SK-N-SH treated with all-trans-retinoic acid at 6 μM for 48 hours (cell line): Measurements from ENCODE around the gene CAV1.

Experiments used
- ATAC-seq: fragments of 200-7000 bp; cut with Tn5 transposase; 3 replicates; pipeline ENCODE4 v1.9.1; 2020; ENCODE audit warnings: mild to moderate bottlenecking, moderate library complexity
- ARNTL ChIP-seq: fragments of 450-650 bp; formaldehyde crosslinking; IDR thresholded peaks from 2 replicates; pipeline ENCODE4 v1.5.0; 2020; ENCODE audit warnings: low read depth, mild to moderate bottlenecking, moderate library complexity, borderline replicate concordance
- BACH2 ChIP-seq: fragments of 250-450 bp; sonication (Bioruptor Pico); IDR thresholded peaks from 2 replicates; pipeline ENCODE4 v1.9.0; 2021; ENCODE audit warnings: mild to moderate bottlenecking, borderline replicate concordance
- CSDC2 ChIP-seq: fragments of 250-450 bp; sonication (Bioruptor Pico); IDR thresholded peaks from 2 replicates; pipeline ENCODE4 v1.5.0; 2020; ENCODE audit warnings: mild to moderate bottlenecking, moderate library complexity
- ESRRG ChIP-seq: fragments of 250-450 bp; sonication (Bioruptor Pico); IDR thresholded peaks from 2 replicates; pipeline ENCODE4 v1.6.1; 2021; ENCODE audit warnings: mild to moderate bottlenecking
- GLIS3 ChIP-seq: fragments of 250-450 bp; sonication (Bioruptor Pico); IDR thresholded peaks from 2 replicates; pipeline ENCODE4 v1.5.0; 2020; ENCODE audit warnings: mild to moderate bottlenecking, moderate library complexity
- ISL1 ChIP-seq: fragments of 250-450 bp; sonication (Bioruptor Pico); IDR thresholded peaks from 2 replicates; pipeline ENCODE4 v2.1.2; 2022; ENCODE audit warnings: mild to moderate bottlenecking, moderate library complexity
- OSR1 ChIP-seq: fragments of 250-450 bp; sonication (Bioruptor Pico); IDR thresholded peaks from 2 replicates; pipeline ENCODE4 v1.8.0; 2022; ENCODE audit warnings: moderate library complexity, mild to moderate bottlenecking, inconsistent platforms
- PPARA ChIP-seq: fragments of 250-450 bp; sonication (Bioruptor Pico); IDR thresholded peaks from 2 replicates; pipeline ENCODE4 v1.5.0; 2020; ENCODE audit warnings: mild to moderate bottlenecking, borderline replicate concordance
- RARB ChIP-seq: fragments of 250-450 bp; sonication (Bioruptor Pico); IDR thresholded peaks from 2 replicates; pipeline ENCODE4 v1.8.0; 2021; ENCODE audit warnings: mild to moderate bottlenecking, moderate library complexity
- SNAI2 ChIP-seq: fragments of 250-450 bp; sonication (Bioruptor Pico); IDR thresholded peaks from 2 replicates; pipeline ENCODE4 v1.5.0; 2020; ENCODE audit warnings: mild to moderate bottlenecking, moderate library complexity
- TCF4 ChIP-seq: fragments of 250-450 bp; sonication (Bioruptor Pico); IDR thresholded peaks from 2 replicates; pipeline ENCODE4 v1.8.0; 2021; ENCODE audit warnings: mild to moderate bottlenecking, moderate library complexity, borderline replicate concordance
- ZC3H10 ChIP-seq: fragments of 250-450 bp; sonication (Bioruptor Pico); IDR thresholded peaks from 2 replicates; pipeline ENCODE4 v1.5.1; 2021; ENCODE audit warnings: mild to moderate bottlenecking, moderate library complexity
- ZFP3 ChIP-seq: fragments of 250-450 bp; sonication (Bioruptor Pico); IDR thresholded peaks from 2 replicates; pipeline ENCODE4 v1.5.0; 2020; ENCODE audit warnings: mild to moderate bottlenecking, moderate library complexity
- ZFP30 ChIP-seq: fragments of 450-650 bp; formaldehyde crosslinking; IDR thresholded peaks from 2 replicates; pipeline ENCODE4 v1.5.0; 2022; ENCODE audit warnings: mild to moderate bottlenecking, moderate library complexity
- ZNF565 ChIP-seq: fragments of 450-650 bp; formaldehyde crosslinking; conservative IDR thresholded peaks from 2 replicates; pipeline ENCODE4 v1.5.0; 2020; ENCODE audit warnings: low read depth, mild to moderate bottlenecking, moderate library complexity
- ZNF70 ChIP-seq: fragments of 450-650 bp; formaldehyde crosslinking; IDR thresholded peaks from 2 replicates; pipeline ENCODE4 v1.5.0; 2020; ENCODE audit warnings: mild to moderate bottlenecking, moderate library complexity
- ZNF8 ChIP-seq: fragments of 450-650 bp; formaldehyde crosslinking; IDR thresholded peaks from 2 replicates; pipeline ENCODE4 v1.5.0; 2020; ENCODE audit warnings: mild to moderate bottlenecking, moderate library complexity
- TF ChIP-seq, protein P1 (sequence below): fragments of 250-450 bp; sonication (Bioruptor Pico); IDR thresholded peaks from 2 replicates; pipeline ENCODE4 v1.5.1; 2021; ENCODE audit warnings: mild to moderate bottlenecking, moderate library complexity
- TF ChIP-seq, protein P2 (sequence below): fragments of 250-450 bp; sonication (Bioruptor Pico); IDR thresholded peaks from 2 replicates; pipeline ENCODE4 v1.8.0; 2020; ENCODE audit warnings: mild to moderate bottlenecking, moderate library complexity, borderline replicate concordance
- TF ChIP-seq, protein P3 (sequence below): fragments of 250-450 bp; sonication (Bioruptor Pico); IDR thresholded peaks from 2 replicates; pipeline ENCODE4 v1.5.1; 2020; ENCODE audit warnings: low read depth, mild to moderate bottlenecking, moderate library complexity
- TF ChIP-seq, protein P4 (sequence below): fragments of 250-450 bp; sonication (Bioruptor Pico); IDR thresholded peaks from 2 replicates; pipeline ENCODE4 v1.5.0; 2020; ENCODE audit warnings: mild to moderate bottlenecking, moderate library complexity
- TF ChIP-seq, protein P5 (sequence below): fragments of 250-450 bp; sonication (Bioruptor Pico); IDR thresholded peaks from 2 replicates; pipeline ENCODE4 v1.8.0; 2021; ENCODE audit warnings: low read depth, mild to moderate bottlenecking, moderate library complexity, borderline replicate concordance

The CAV1 gene

DNA sequence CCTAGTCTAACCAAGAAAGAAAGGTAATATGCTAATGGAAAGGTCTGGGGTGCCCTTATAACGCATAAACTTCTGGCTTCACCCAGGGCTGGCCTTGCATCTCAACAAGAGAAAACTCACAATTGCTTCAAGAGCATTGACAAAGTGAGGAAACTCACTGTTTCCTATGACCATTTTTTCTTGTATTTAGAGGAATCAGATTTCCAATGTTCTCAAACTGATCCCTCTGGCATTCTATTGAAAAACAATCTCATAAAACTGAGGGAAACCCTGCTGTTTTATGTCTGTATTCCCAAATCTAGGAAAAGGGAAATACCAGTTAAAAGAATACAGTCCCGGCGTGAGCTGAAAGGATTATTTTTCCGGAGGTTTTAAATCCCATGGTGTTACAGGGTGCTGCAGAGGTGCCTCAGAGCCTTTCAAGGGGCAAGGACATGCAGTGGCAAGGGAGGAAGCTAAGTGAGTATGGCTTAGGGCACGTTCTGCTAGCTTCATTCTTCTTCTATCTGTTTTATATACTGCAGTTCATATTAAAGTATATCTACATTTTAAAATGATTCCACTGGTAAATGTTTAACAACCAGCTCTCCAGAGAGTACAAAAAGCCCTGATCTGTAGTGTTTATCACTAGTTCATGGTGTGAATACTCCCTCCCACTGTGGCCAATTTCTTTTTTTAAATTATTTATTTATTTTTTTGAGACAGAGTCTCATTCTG is 68.7 kb downstream of the CAV1 start:
- no peak for ATAC-seq
- no peak for TF ChIP-seq BACH2
- TF ChIP-seq, protein P1, sequence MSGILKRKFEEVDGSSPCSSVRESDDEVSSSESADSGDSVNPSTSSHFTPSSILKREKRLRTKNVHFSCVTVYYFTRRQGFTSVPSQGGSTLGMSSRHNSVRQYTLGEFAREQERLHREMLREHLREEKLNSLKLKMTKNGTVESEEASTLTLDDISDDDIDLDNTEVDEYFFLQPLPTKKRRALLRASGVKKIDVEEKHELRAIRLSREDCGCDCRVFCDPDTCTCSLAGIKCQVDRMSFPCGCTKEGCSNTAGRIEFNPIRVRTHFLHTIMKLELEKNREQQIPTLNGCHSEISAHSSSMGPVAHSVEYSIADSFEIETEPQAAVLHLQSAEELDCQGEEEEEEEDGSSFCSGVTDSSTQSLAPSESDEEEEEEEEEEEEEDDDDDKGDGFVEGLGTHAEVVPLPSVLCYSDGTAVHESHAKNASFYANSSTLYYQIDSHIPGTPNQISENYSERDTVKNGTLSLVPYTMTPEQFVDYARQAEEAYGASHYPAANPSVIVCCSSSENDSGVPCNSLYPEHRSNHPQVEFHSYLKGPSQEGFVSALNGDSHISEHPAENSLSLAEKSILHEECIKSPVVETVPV (CRISPR knock-in tag): no peak
- no peak for TF ChIP-seq CSDC2 (CRISPR knock-in tag)
- TF ChIP-seq, protein P2, sequence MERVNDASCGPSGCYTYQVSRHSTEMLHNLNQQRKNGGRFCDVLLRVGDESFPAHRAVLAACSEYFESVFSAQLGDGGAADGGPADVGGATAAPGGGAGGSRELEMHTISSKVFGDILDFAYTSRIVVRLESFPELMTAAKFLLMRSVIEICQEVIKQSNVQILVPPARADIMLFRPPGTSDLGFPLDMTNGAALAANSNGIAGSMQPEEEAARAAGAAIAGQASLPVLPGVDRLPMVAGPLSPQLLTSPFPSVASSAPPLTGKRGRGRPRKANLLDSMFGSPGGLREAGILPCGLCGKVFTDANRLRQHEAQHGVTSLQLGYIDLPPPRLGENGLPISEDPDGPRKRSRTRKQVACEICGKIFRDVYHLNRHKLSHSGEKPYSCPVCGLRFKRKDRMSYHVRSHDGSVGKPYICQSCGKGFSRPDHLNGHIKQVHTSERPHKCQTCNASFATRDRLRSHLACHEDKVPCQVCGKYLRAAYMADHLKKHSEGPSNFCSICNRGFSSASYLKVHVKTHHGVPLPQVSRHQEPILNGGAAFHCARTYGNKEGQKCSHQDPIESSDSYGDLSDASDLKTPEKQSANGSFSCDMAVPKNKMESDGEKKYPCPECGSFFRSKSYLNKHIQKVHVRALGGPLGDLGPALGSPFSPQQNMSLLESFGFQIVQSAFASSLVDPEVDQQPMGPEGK (CRISPR knock-in tag): no peak
- TF ChIP-seq ZFP3 (CRISPR knock-in tag): no peak
- no peak for TF ChIP-seq ZNF8 (CRISPR knock-in tag)
- no peak for TF ChIP-seq GLIS3 (CRISPR knock-in tag)
- TF ChIP-seq, protein P3, sequence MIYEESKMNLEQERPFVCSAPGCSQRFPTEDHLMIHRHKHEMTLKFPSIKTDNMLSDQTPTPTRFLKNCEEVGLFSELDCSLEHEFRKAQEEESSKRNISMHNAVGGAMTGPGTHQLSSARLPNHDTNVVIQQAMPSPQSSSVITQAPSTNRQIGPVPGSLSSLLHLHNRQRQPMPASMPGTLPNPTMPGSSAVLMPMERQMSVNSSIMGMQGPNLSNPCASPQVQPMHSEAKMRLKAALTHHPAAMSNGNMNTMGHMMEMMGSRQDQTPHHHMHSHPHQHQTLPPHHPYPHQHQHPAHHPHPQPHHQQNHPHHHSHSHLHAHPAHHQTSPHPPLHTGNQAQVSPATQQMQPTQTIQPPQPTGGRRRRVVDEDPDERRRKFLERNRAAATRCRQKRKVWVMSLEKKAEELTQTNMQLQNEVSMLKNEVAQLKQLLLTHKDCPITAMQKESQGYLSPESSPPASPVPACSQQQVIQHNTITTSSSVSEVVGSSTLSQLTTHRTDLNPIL (CRISPR knock-in tag): no peak
- no peak for TF ChIP-seq ZC3H10 (CRISPR knock-in tag)
- no peak for TF ChIP-seq PPARA (CRISPR knock-in tag)
- TF ChIP-seq ARNTL (CRISPR knock-in tag): no peak
- TF ChIP-seq ESRRG (CRISPR knock-in tag): no peak
- no peak for TF ChIP-seq ISL1 (CRISPR knock-in tag)
- TF ChIP-seq ZNF565 (CRISPR knock-in tag): no peak
- TF ChIP-seq, protein P4, sequence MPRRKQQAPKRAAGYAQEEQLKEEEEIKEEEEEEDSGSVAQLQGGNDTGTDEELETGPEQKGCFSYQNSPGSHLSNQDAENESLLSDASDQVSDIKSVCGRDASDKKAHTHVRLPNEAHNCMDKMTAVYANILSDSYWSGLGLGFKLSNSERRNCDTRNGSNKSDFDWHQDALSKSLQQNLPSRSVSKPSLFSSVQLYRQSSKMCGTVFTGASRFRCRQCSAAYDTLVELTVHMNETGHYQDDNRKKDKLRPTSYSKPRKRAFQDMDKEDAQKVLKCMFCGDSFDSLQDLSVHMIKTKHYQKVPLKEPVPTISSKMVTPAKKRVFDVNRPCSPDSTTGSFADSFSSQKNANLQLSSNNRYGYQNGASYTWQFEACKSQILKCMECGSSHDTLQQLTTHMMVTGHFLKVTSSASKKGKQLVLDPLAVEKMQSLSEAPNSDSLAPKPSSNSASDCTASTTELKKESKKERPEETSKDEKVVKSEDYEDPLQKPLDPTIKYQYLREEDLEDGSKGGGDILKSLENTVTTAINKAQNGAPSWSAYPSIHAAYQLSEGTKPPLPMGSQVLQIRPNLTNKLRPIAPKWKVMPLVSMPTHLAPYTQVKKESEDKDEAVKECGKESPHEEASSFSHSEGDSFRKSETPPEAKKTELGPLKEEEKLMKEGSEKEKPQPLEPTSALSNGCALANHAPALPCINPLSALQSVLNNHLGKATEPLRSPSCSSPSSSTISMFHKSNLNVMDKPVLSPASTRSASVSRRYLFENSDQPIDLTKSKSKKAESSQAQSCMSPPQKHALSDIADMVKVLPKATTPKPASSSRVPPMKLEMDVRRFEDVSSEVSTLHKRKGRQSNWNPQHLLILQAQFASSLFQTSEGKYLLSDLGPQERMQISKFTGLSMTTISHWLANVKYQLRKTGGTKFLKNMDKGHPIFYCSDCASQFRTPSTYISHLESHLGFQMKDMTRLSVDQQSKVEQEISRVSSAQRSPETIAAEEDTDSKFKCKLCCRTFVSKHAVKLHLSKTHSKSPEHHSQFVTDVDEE: no peak
- no peak for TF ChIP-seq ZFP30
- TF ChIP-seq, protein P5, sequence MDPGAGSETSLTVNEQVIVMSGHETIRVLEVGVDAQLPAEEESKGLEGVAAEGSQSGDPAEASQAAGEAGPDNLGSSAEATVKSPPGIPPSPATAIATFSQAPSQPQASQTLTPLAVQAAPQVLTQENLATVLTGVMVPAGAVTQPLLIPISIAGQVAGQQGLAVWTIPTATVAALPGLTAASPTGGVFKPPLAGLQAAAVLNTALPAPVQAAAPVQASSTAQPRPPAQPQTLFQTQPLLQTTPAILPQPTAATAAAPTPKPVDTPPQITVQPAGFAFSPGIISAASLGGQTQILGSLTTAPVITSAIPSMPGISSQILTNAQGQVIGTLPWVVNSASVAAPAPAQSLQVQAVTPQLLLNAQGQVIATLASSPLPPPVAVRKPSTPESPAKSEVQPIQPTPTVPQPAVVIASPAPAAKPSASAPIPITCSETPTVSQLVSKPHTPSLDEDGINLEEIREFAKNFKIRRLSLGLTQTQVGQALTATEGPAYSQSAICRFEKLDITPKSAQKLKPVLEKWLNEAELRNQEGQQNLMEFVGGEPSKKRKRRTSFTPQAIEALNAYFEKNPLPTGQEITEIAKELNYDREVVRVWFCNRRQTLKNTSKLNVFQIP (CRISPR knock-in tag): no peak

DNA sequence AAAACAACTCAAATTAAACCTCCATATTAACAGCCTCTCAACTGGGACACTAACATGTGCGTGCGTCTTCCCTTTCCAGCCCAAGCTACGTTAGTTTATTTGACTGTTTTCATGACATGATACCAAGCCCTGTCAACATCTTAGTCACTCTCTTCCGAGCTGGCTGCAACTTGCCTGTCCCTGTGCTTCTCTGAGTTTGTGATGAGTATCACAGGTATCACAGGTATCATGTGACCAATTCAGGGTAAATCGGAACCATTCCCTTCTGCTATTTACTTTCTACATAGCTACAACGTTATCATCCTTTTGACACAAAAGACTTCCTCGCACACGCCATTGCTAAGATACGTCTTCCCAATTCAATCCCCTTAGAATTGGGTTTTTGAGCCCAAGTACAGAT is 70.2 kb downstream of the CAV1 start:
- ATAC-seq: no peak
- TF ChIP-seq, protein P5 (CRISPR knock-in tag): no peak
- TF ChIP-seq, protein P1 (CRISPR knock-in tag): no peak
- no peak for TF ChIP-seq ZNF70 (CRISPR knock-in tag)
- no peak for TF ChIP-seq OSR1
- no peak for TF ChIP-seq ZFP30
- TF ChIP-seq, protein P2 (CRISPR knock-in tag): no peak
- no peak for TF ChIP-seq RARB
- TF ChIP-seq SNAI2 (CRISPR knock-in tag): no peak
- no peak for TF ChIP-seq GLIS3 (CRISPR knock-in tag)
- TF ChIP-seq, protein P4: no peak
- no peak for TF ChIP-seq TCF4 (CRISPR knock-in tag)
